ENCODE data around the gene CAPZB. TPM values are rescaled to one million over a fixed set of nuclear protein-coding genes. Genes with fewer than 3 reads are reported as not detected.

The CAPZB gene
- total RNA-seq, 1 experiment from 2014 or later = 348 TPM

DNA sequence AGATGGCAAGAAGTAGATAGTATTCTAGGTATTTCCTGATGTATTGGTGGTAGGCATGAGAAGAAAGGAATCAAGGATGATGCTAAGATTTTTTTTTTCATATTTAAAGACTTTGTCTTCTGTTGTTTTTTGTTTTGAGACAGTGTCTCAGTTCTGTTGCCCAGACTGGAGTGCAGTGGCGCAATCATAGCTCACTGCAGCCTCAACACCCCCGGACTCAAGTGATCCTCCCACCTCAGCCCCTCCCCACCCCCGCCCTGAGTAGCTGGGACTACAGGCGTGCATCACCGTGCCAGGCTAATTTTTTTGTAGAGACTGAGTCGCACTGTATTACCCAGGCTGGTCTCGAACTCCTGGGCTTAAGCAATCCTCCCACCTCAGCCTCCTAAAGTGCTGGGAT, 2.8 kb upstream of the CAPZB start:
- WGBS (ENCODE audit: extremely low coverage, insufficient read length, low lambda C conversion rate) = no CpG with 5 or more reads among the region's 7 CpGs
- Mint-ChIP-seq H3K27ac (no peak overlapping the region), H3K27me3 (ENCODE audit: low read depth) (peaks cover 3% of the 10 kb centered on the region; the same call in 1 of the 2 replicates), H3K9me3 (no peaks in the 10 kb centered on the region), H3K36me3 (ENCODE audit: insufficient read depth in 1 of 3, low read depth in 3 of 3) (peaks cover 8 to 10% (median 8%) of the 10 kb centered on the region in 3 experiments), H3K4me3 (no peak overlapping the region), H3K4me1 (peaks cover 18 to 25% of the 10 kb centered on the region in 2 experiments)
- H2BK120ac ChIP-seq (ENCODE audit: low read depth, low read length, poor library complexity, severe bottlenecking) = no peak overlapping the region
- H3K23me2 ChIP-seq (ENCODE audit: insufficient read length, low read depth, low read length, poor library complexity, severe bottlenecking) = peaks cover 8% of the 10 kb centered on the region
- no peak overlapping the region for H3T11ph ChIP-seq (ENCODE audit: low read length)
- H3K4ac ChIP-seq (ENCODE audit: low read depth, low read length) = no peak overlapping the region
- no peak overlapping the region for H2AFZ ChIP-seq (ENCODE audit: low read length)
- no peak overlapping the region for H4K91ac ChIP-seq (ENCODE audit: insufficient read length, low read depth, low read length)
- no peak overlapping the region for H2BK12ac ChIP-seq (ENCODE audit: insufficient read length, low read depth, low read length)
- no peak overlapping the region for H2AK5ac ChIP-seq (ENCODE audit: insufficient read length, low read length)
- no peak overlapping the region for H2BK5ac ChIP-seq (ENCODE audit: insufficient read length, low read length)
- H2BK15ac ChIP-seq (ENCODE audit: low read depth, low read length) = no peak overlapping the region
- no peak overlapping the region for H3K9ac ChIP-seq (ENCODE audit: extremely low read depth, insufficient read length, low read length)
- peaks cover 11% of the 10 kb centered on the region; the same call in 1 of the 2 replicates for H3K4me1 ChIP-seq (ENCODE audit: insufficient read depth, low read length)
- TF ChIP-seq, protein P1, sequence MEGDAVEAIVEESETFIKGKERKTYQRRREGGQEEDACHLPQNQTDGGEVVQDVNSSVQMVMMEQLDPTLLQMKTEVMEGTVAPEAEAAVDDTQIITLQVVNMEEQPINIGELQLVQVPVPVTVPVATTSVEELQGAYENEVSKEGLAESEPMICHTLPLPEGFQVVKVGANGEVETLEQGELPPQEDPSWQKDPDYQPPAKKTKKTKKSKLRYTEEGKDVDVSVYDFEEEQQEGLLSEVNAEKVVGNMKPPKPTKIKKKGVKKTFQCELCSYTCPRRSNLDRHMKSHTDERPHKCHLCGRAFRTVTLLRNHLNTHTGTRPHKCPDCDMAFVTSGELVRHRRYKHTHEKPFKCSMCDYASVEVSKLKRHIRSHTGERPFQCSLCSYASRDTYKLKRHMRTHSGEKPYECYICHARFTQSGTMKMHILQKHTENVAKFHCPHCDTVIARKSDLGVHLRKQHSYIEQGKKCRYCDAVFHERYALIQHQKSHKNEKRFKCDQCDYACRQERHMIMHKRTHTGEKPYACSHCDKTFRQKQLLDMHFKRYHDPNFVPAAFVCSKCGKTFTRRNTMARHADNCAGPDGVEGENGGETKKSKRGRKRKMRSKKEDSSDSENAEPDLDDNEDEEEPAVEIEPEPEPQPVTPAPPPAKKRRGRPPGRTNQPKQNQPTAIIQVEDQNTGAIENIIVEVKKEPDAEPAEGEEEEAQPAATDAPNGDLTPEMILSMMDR (conservative IDR thresholded peaks at IDR 0.05) = peak; percentile 22; the same call in 1 of the 3 replicates
- H4K5ac ChIP-seq (ENCODE audit: insufficient read length, low read depth, low read length) = no peak overlapping the region
- no peak for DNase-seq
- H3K9me3 ChIP-seq (ENCODE audit: control insufficient read depth, low read depth, low read length) = no peaks in the 10 kb centered on the region
- no peak overlapping the region for H4K8ac ChIP-seq (replicated peaks; ENCODE audit: insufficient read length, low read depth, low read length)
- H3K27me3 ChIP-seq (ENCODE audit: insufficient read depth, low read length) = no peaks in the 10 kb centered on the region
- no peak overlapping the region for H2BK20ac ChIP-seq (ENCODE audit: low read depth, low read length, poor library complexity, severe bottlenecking)
- no peak overlapping the region for H3K18ac ChIP-seq (ENCODE audit: insufficient read length, low read depth, low read length)
- no peak overlapping the region for H3K23ac ChIP-seq (ENCODE audit: insufficient read length, low read depth, low read length)
- H3K79me2 ChIP-seq (ENCODE audit: insufficient read depth, low read length) = peaks cover 17% of the 10 kb centered on the region; the same call in 1 of the 2 replicates
- no peak overlapping the region for H3K14ac ChIP-seq (ENCODE audit: insufficient read depth, low read length)
- H4K20me1 ChIP-seq (ENCODE audit: control insufficient read depth, insufficient read depth, insufficient read length) = no peaks in the 10 kb centered on the region
- H3K4me2 ChIP-seq (ENCODE audit: insufficient read depth, insufficient read length, low read length) = no peak overlapping the region
- H3K79me1 ChIP-seq (ENCODE audit: insufficient read depth, low read depth, low read length, poor library complexity, severe bottlenecking) = peaks cover 5% of the 10 kb centered on the region
- H3K56ac ChIP-seq (ENCODE audit: insufficient read length, low read depth, low read length) = no peak overlapping the region
- no peak overlapping the region for H3K27ac ChIP-seq (ENCODE audit: insufficient read length, low read depth, low read length)

Data from H9 (cell line).